D721Med (cell line): ENCODE measurements around the gene APBB1IP.

Experiments used
- DNase-seq: peaks from one replicate; pipeline ENCODE4 v3.0.0; 2011; ENCODE audit warnings: low spot score; ENCODE audit not compliant: insufficient read length
- FAIRE-seq: peaks from 2 replicates; lab custom pipeline; 2011; peaks lifted over from hg19 to GRCh38; lab: Jason Lieb, UNC
- CTCF ChIP-seq: IDR thresholded peaks from 2 replicates; pipeline ENCODE4 v1.5.1; 2012; ENCODE audit warnings: mild to moderate bottlenecking, control low read depth; ENCODE audit not compliant: insufficient read depth; ENCODE audit errors: missing control alignments

Gene APBB1IP

GRCh38 chr10:26543567-26544306 is 105.6 kb downstream of the APBB1IP start:
- FAIRE-seq (no peak), DNase-seq (no peak)
- TF ChIP-seq CTCF, result no peak

- DNase-seq, result no peak
- FAIRE-seq, result no peak
- no peak for TF ChIP-seq CTCF
These were observed 106.8 kb downstream of the APBB1IP start for GRCh38 chr10:26544932-26545331.

GRCh38 chr10:26550774-26551526 is 112.8 kb downstream of the APBB1IP start:
- FAIRE-seq, result no peak
- no peak for DNase-seq
- TF ChIP-seq CTCF, result no peak

GRCh38 chr10:26554246-26554645 is 116.1 kb downstream of the APBB1IP start:
- TF ChIP-seq CTCF, result no peak
- DNase-seq (no peak), FAIRE-seq (no peak)

- no peak for TF ChIP-seq CTCF
- no peak for FAIRE-seq
- DNase-seq, result no peak
These were observed 117.7 kb downstream of the APBB1IP start for GRCh38 chr10:26555719-26556368.

- FAIRE-seq (peak; percentile 63), DNase-seq (peak; percentile 37)
- peak; percentile 96 for TF ChIP-seq CTCF
These were observed 118.9 kb downstream of the APBB1IP start for GRCh38 chr10:26556748-26557640.
